Psoas muscle (tissue), 8 donors: ENCODE data around the gene AFF3. TPM values are rescaled to one million over a fixed set of nuclear protein-coding genes. Genes with fewer than 3 reads are reported as not detected.
A peak's percentile ranks its signal among the peaks of the same experiment; 100 is the strongest.

Experiments
- ATAC-seq, 4 donors: fragments of 200-7000 bp; cut with Tn5 transposase; one replicate each; pipeline ENCODE4 v1.9.1; 2020; ENCODE audit warnings: moderate library complexity in 3 of 4, mild to moderate bottlenecking in 2 of 4
- DNase-seq, 2 donors: peaks; one replicate each; pipeline ENCODE4 v3.0.0-alpha.2; 2020
- H3K27ac ChIP-seq: fragments of 200-600 bp; one replicate; pipeline ENCODE4 v1.8.0; 2022
- H3K27me3 ChIP-seq, 3 donors: fragments of 200-600 bp in 1 of 3; one replicate each; pipeline versions ENCODE4 v1.6.1 to v1.8.0; 2013 to 2022; ENCODE audit warnings: low read length in 2 of 3, mild to moderate bottlenecking in 2 of 3, moderate library complexity in 1 of 3; ENCODE audit not compliant: insufficient read depth in 3 of 3
- H3K36me3 ChIP-seq, 2 donors: fragments of 200-600 bp in 1 of 2; one replicate each; pipeline versions ENCODE4 v1.6.1 to v1.8.0; 2013 to 2022; ENCODE audit warnings: low read depth in 1 of 2, mild to moderate bottlenecking in 1 of 2, moderate library complexity in 1 of 2; ENCODE audit not compliant: insufficient read depth in 1 of 2
- H3K4me1 ChIP-seq: fragments of 200-600 bp; one replicate; pipeline ENCODE4 v1.8.0; 2022
- H3K4me3 ChIP-seq: fragments of 200-600 bp; one replicate; pipeline ENCODE4 v1.8.0; 2022; ENCODE audit warnings: mild to moderate bottlenecking
- H3K9me3 ChIP-seq: fragments of 200-600 bp; one replicate; pipeline ENCODE4 v1.8.0; 2022
- CTCF ChIP-seq: fragments of 200-600 bp; IDR thresholded peaks from one replicate; pipeline ENCODE4 v1.8.0; 2022; ENCODE audit warnings: antibody characterized with exemption
- WGBS, 3 donors: extraction: QIAGEN DNeasy Blood & Tissue Kit; methylation state at CpG; one replicate each; pipeline versions ENCODE4 v1.1.6 to v1.1.7; 2013; 5-methylcytosine and 5-hydroxymethylcytosine counted together
- intact Hi-C, 2 donors: fragments of 100-400 bp; cut with DNase I; formaldehyde crosslinking; loops; one replicate each; pipeline versions ENCODE4 v1.11.0 to v1.14.2; 2022
- polyA plus RNA-seq, 3 donors: library from polyadenylated mRNA; stranded (reverse); fragments of 200-250 nt; gene quantifications; one replicate each; pipeline ENCODE4 v1.2.3, GENCODE V29; 2013
- total RNA-seq, 4 donors: library from RNA; stranded (reverse); fragmentation: NEBNext Ultra II Directional in 2 of 4; extraction: Animal tissue kit (Norgen Biotek cat#: 25700) in 2 of 4; gene quantifications; one replicate each; pipeline versions ENCODE4 v1.2.1 to v1.2.4, GENCODE V29; 2021 to 2023
- donor health status: healthy with polysubstance abuse.
- donor health status: DM: no; HTN: no; CAD: no; lungs with moderate emphysema.
- donor health status: Bipolar disorder and iron deficiency.
- donor health status: healthy.
- donor health status: DM: yes; HTN: yes; CAD: no.
- donor health status: DM: no; HTN: no; CAD: no.
- donor health status: DM: no; HTN: no; CAD: no.
- donor health status: DM: yes; HTN: yes; CAD: no.

Gene AFF3
- total and polyA plus RNA-seq, 7 donors, result 0.08 to 2.9 (median 0.44) TPM

- no peaks in the 10 kb centered on the region for H3K27me3 ChIP-seq
- H3K27ac ChIP-seq, result no peak overlapping the region
- intact Hi-C loops, result no loop called here
- ATAC-seq (peak in 2 of 4 donors; percentile 47 to 60), DNase-seq (peak; percentile 27 to 65)
- H3K4me1 ChIP-seq, result peaks cover 23% of the 10 kb centered on the region
- no peaks in the 10 kb centered on the region for H3K36me3 ChIP-seq
- no peak overlapping the region for H3K4me3 ChIP-seq
- 67 to 71% (median 71%) methylated on average over 3 of the region's 3 CpGs for WGBS, 3 donors
- no peaks in the 10 kb centered on the region for H3K9me3 ChIP-seq
- TF ChIP-seq CTCF, result no peak
Observed at GRCh38 chr2:99708231-99708630, 434.2 kb downstream of the AFF3 start.

GRCh38 chr2:99707592-99707991, 434.8 kb downstream of the AFF3 start:
- ATAC-seq, result peak in 1 of 4 donors; percentile 65
- DNase-seq, result no peak
- H3K4me3 ChIP-seq, result peak overlapping the region; percentile 36
- intact Hi-C loops, result no loop called here
- H3K27me3 ChIP-seq, result no peaks in the 10 kb centered on the region
- 84 to 96% (median 87%) methylated on average over 1 of the region's 1 CpG for WGBS, 3 donors
- no peak for TF ChIP-seq CTCF
- H3K27ac ChIP-seq, result no peak overlapping the region
- H3K9me3 ChIP-seq, result no peaks in the 10 kb centered on the region
- H3K4me1 ChIP-seq, result peaks cover 23% of the 10 kb centered on the region
- no peaks in the 10 kb centered on the region for H3K36me3 ChIP-seq

- no peaks in the 10 kb centered on the region for H3K27me3 ChIP-seq
- 60 to 65% (median 64%) methylated on average over 4 of the region's 4 CpGs for WGBS, 3 donors
- intact Hi-C loops, result no loop called here
- peak overlapping the region; percentile 36 for H3K4me3 ChIP-seq
- DNase-seq (no peak), ATAC-seq (no peak)
- H3K36me3 ChIP-seq, result no peaks in the 10 kb centered on the region
- no peaks in the 10 kb centered on the region for H3K9me3 ChIP-seq
- no peak overlapping the region for H3K27ac ChIP-seq
- TF ChIP-seq CTCF, result no peak
- peaks cover 18% of the 10 kb centered on the region for H3K4me1 ChIP-seq
Observed at GRCh38 chr2:99706735-99707134, 435.7 kb downstream of the AFF3 start.

- WGBS, 3 donors, result 88 to 91% (median 91%) methylated on average over 7 of the region's 7 CpGs
- no peak for ATAC-seq
- no peaks in the 10 kb centered on the region for H3K27me3 ChIP-seq
- intact Hi-C loops, result no loop called here
- no peak for TF ChIP-seq CTCF
- H3K27ac ChIP-seq, result no peak overlapping the region
- no peak for DNase-seq
- H3K36me3 ChIP-seq, result no peaks in the 10 kb centered on the region
- H3K9me3 ChIP-seq, result no peaks in the 10 kb centered on the region
- H3K4me3 ChIP-seq, result no peak overlapping the region
- no peaks in the 10 kb centered on the region for H3K4me1 ChIP-seq
Observed at GRCh38 chr2:99701503-99701902, 440.9 kb downstream of the AFF3 start.
